HL-60 (cell line): ENCODE data around the gene NMT2.

Experiments used
- CTCF ChIP-seq: IDR thresholded peaks from one replicate; pipeline ENCODE4 v1.5.1; 2011; ENCODE audit warnings: low read length, control low read depth, inconsistent platforms; ENCODE audit not compliant: insufficient read depth
- GABPA ChIP-seq: IDR thresholded peaks from 2 replicates; pipeline ENCODE4 v1.6.1; 2012; ENCODE audit warnings: low read depth
- POLR2AphosphoS5 ChIP-seq: IDR thresholded peaks from 2 replicates; pipeline ENCODE4 v1.6.1; 2012; ENCODE audit warnings: low read depth
- TF ChIP-seq, protein P1 (sequence below): IDR thresholded peaks from 2 replicates; pipeline ENCODE4 v1.6.1; 2012; ENCODE audit warnings: low read depth; ENCODE audit not compliant: insufficient replicate concordance

GRCh38 chr10:15150563-15150962, 17.9 kb downstream of the NMT2 start:
- no peak for TF ChIP-seq CTCF
- TF ChIP-seq POLR2AphosphoS5: no peak
- TF ChIP-seq GABPA: no peak
- TF ChIP-seq, protein P1, sequence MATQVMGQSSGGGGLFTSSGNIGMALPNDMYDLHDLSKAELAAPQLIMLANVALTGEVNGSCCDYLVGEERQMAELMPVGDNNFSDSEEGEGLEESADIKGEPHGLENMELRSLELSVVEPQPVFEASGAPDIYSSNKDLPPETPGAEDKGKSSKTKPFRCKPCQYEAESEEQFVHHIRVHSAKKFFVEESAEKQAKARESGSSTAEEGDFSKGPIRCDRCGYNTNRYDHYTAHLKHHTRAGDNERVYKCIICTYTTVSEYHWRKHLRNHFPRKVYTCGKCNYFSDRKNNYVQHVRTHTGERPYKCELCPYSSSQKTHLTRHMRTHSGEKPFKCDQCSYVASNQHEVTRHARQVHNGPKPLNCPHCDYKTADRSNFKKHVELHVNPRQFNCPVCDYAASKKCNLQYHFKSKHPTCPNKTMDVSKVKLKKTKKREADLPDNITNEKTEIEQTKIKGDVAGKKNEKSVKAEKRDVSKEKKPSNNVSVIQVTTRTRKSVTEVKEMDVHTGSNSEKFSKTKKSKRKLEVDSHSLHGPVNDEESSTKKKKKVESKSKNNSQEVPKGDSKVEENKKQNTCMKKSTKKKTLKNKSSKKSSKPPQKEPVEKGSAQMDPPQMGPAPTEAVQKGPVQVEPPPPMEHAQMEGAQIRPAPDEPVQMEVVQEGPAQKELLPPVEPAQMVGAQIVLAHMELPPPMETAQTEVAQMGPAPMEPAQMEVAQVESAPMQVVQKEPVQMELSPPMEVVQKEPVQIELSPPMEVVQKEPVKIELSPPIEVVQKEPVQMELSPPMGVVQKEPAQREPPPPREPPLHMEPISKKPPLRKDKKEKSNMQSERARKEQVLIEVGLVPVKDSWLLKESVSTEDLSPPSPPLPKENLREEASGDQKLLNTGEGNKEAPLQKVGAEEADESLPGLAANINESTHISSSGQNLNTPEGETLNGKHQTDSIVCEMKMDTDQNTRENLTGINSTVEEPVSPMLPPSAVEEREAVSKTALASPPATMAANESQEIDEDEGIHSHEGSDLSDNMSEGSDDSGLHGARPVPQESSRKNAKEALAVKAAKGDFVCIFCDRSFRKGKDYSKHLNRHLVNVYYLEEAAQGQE: no peak
